H1 (cell line): ENCODE results near the gene KRIT1. TPM values are rescaled to one million over a fixed set of nuclear protein-coding genes. Genes with fewer than 3 reads are reported as not detected.

Experiments
- CTCF ChIA-PET: fragments of 300-600 bp; sonication (Branson Sonifier 250); formaldehyde crosslinking; loops from one replicate; lab custom pipeline; 2021; ENCODE audit not compliant: partially characterized antibody; lab: Charles Lee
- POLR2A ChIA-PET: fragments of 300-600 bp; sonication (Branson Sonifier 250); formaldehyde crosslinking; loops from one replicate; lab custom pipeline; 2021; ENCODE audit warnings: inconsistent platforms; ENCODE audit not compliant: partially characterized antibody; lab: Charles Lee
- DNase-seq, 2 experiments: peaks; one replicate each; pipeline versions ENCODE4 v3.0.0 to v3.0.0-alpha.2; 2010 to 2022; ENCODE audit warnings: low spot score in 2 of 2, low read depth in 1 of 2, mixed read lengths in 1 of 2
- FAIRE-seq: peaks from 2 replicates; lab custom pipeline; 2011; peaks lifted over from hg19 to GRCh38; lab: Jason Lieb, UNC
- H2AFZ ChIP-seq: 2 replicates; pipeline ENCODE4 v1.8.1; 2012; ENCODE audit warnings: low read length, inconsistent platforms
- H2AK5ac ChIP-seq: 2 replicates; pipeline ENCODE4 v1.6.1; 2013; ENCODE audit warnings: low read depth, low read length
- H2BK120ac ChIP-seq: replicated peaks from 2 replicates; pipeline ENCODE3; 2013; ENCODE audit warnings: low read depth, low read length, inconsistent platforms
- H2BK12ac ChIP-seq: 2 replicates; pipeline ENCODE4 v1.6.1; 2013; ENCODE audit warnings: low read depth, low read length
- H2BK15ac ChIP-seq: 2 replicates; pipeline ENCODE4 v1.6.1; 2013; ENCODE audit warnings: low read length
- H2BK20ac ChIP-seq: 2 replicates; pipeline ENCODE4 v1.6.1; 2013; ENCODE audit warnings: low read length
- H2BK5ac ChIP-seq: 2 replicates; pipeline ENCODE4 v1.6.1; 2013; ENCODE audit warnings: low read depth, low read length
- H3K14ac ChIP-seq: 2 replicates; pipeline ENCODE4 v1.6.1; 2013; ENCODE audit warnings: inconsistent platforms; ENCODE audit not compliant: insufficient read length
- H3K18ac ChIP-seq: 2 replicates; pipeline ENCODE4 v1.6.1; 2013; ENCODE audit warnings: low read length; ENCODE audit errors: extremely low read depth
- H3K23ac ChIP-seq: 2 replicates; pipeline ENCODE4 v1.6.1; 2013; ENCODE audit warnings: inconsistent platforms; ENCODE audit not compliant: insufficient read length
- H3K23me2 ChIP-seq: 2 replicates; pipeline ENCODE4 v1.6.1; 2013; ENCODE audit warnings: low read depth, low read length
- H3K27ac ChIP-seq: 2 replicates; pipeline ENCODE4 v1.6.1; 2011; ENCODE audit warnings: low read depth, low read length, inconsistent platforms
- H3K27me3 ChIP-seq, 4 experiments: replicated peaks in 1 of 4; 1 replicate in 1 of 4; 2 replicates in 3 of 4; pipeline versions ENCODE4 v1.6.1 to v1.8.1; 2011 to 2013; ENCODE audit warnings: low read length in 3 of 4, mild to moderate bottlenecking in 3 of 4, inconsistent platforms in 2 of 4, mixed read lengths in 2 of 4, moderate library complexity in 1 of 4; ENCODE audit not compliant: control insufficient read depth in 3 of 4, insufficient read depth in 3 of 4; ENCODE audit errors: extremely low read depth in 1 of 4
- H3K36me3 ChIP-seq, 4 experiments: 2 replicates each; pipeline versions ENCODE4 v1.6.1 to v1.8.1; 2011 to 2013; ENCODE audit warnings: mild to moderate bottlenecking in 4 of 4, low read length in 3 of 4, moderate library complexity in 2 of 4, control low read depth in 1 of 4, inconsistent platforms in 1 of 4; ENCODE audit not compliant: insufficient read depth in 4 of 4, control insufficient read depth in 2 of 4
- H3K4ac ChIP-seq: replicated peaks from 2 replicates; pipeline ENCODE3; 2013; ENCODE audit warnings: low read length, low read depth, mixed read lengths, inconsistent platforms; ENCODE audit not compliant: insufficient read length
- H3K4me1 ChIP-seq, 4 experiments: replicated peaks in 1 of 4; 1 replicate in 1 of 4; 2 replicates in 3 of 4; pipeline versions ENCODE4 v1.6.1 to v1.8.1; 2011 to 2013; ENCODE audit warnings: low read length in 3 of 4, inconsistent platforms in 2 of 4, mixed read lengths in 1 of 4; ENCODE audit not compliant: insufficient read depth in 4 of 4, control insufficient read depth in 3 of 4
- H3K4me2 ChIP-seq, 2 experiments: 2 replicates each; pipeline versions ENCODE4 v1.6.1 to v1.8.1; 2011 to 2013; ENCODE audit warnings: low read depth in 2 of 2, low read length in 2 of 2, control low read depth in 1 of 2, inconsistent platforms in 1 of 2, mild to moderate bottlenecking in 1 of 2; ENCODE audit not compliant: insufficient read depth in 1 of 2
- H3K4me3 ChIP-seq, 4 experiments: fragments of 200-600, 300-600 bp in 1 of 4; sonication (generic), shearing (Covaris generic), sonication (Bioruptor Twin) in 1 of 4; 2 replicates each; pipeline versions ENCODE4 v1.5.1 to v1.8.1; 2011 to 2016; ENCODE audit warnings: low read length in 4 of 4, low read depth in 3 of 4, control low read depth in 2 of 4, inconsistent platforms in 2 of 4, mild to moderate bottlenecking in 2 of 4, mixed read lengths in 1 of 4, moderate library complexity in 1 of 4; ENCODE audit not compliant: insufficient read depth in 2 of 4; ENCODE audit errors: extremely low read depth in 1 of 4
- H3K56ac ChIP-seq: replicated peaks from 2 replicates; pipeline ENCODE3; 2013; ENCODE audit warnings: low read depth, mild to moderate bottlenecking, mixed read lengths, low read length, inconsistent platforms; ENCODE audit not compliant: insufficient read length
- H3K79me1 ChIP-seq: 2 replicates; pipeline ENCODE4 v1.6.1; 2013; ENCODE audit warnings: low read depth, low read length, control low read depth
- H3K79me2 ChIP-seq, 2 experiments: 2 replicates each; pipeline versions ENCODE4 v1.6.1 to v1.8.1; 2012 to 2013; ENCODE audit warnings: low read length in 2 of 2, mild to moderate bottlenecking in 2 of 2, inconsistent platforms in 1 of 2; ENCODE audit not compliant: insufficient read depth in 2 of 2, control insufficient read depth in 1 of 2
- H3K9ac ChIP-seq, 4 experiments: replicated peaks in 1 of 4; 1 replicate in 1 of 4; 2 replicates in 3 of 4; pipeline versions ENCODE4 v1.6.1 to v1.8.1; 2011 to 2013; ENCODE audit warnings: low read depth in 3 of 4, low read length in 3 of 4, control low read depth in 2 of 4, mild to moderate bottlenecking in 2 of 4, moderate library complexity in 2 of 4, inconsistent platforms in 1 of 4; ENCODE audit errors: extremely low read depth in 1 of 4
- H3K9me3 ChIP-seq, 2 experiments: 2 replicates each; pipeline versions ENCODE4 v1.6.1 to v1.8.1; 2012 to 2013; ENCODE audit warnings: mild to moderate bottlenecking in 2 of 2, moderate library complexity in 2 of 2, control low read depth in 1 of 2, inconsistent platforms in 1 of 2, low read depth in 1 of 2, low read length in 1 of 2, mixed read lengths in 1 of 2; ENCODE audit not compliant: insufficient read depth in 2 of 2
- H4K20me1 ChIP-seq, 2 experiments: replicated peaks in 1 of 2; 2 replicates each; pipeline versions ENCODE3 to v1.8.1; 2011 to 2013; ENCODE audit warnings: inconsistent platforms in 2 of 2, low read length in 2 of 2, mild to moderate bottlenecking in 1 of 2; ENCODE audit not compliant: insufficient read depth in 2 of 2, control insufficient read depth in 1 of 2
- H4K5ac ChIP-seq: 2 replicates; pipeline ENCODE4 v1.6.1; 2013; ENCODE audit warnings: low read length, low read depth, mixed read lengths, inconsistent platforms; ENCODE audit not compliant: insufficient read length
- H4K8ac ChIP-seq: 2 replicates; pipeline ENCODE4 v1.8.0; 2013; ENCODE audit warnings: mild to moderate bottlenecking, moderate library complexity, low read length, inconsistent platforms; ENCODE audit not compliant: insufficient read depth; ENCODE audit errors: extremely low read depth
- H4K91ac ChIP-seq: replicated peaks from 2 replicates; pipeline ENCODE3; 2013; ENCODE audit warnings: low read length, mixed read lengths, inconsistent platforms; ENCODE audit not compliant: insufficient read length
- ATF2 ChIP-seq: IDR thresholded peaks from 2 replicates; pipeline ENCODE4 v1.6.1; 2012; ENCODE audit warnings: low read length, inconsistent platforms
- BACH1 ChIP-seq: IDR thresholded peaks from 2 replicates; pipeline ENCODE4 v1.6.1; 2012; ENCODE audit warnings: low read length, improper control_type of control experiment
- CBX5 ChIP-seq: fragments of 300-800, 300-1000 bp; sonication (generic); IDR thresholded peaks from 2 replicates; pipeline ENCODE4 v1.7.1; 2016; ENCODE audit warnings: antibody characterized with exemption, low read length, low read depth
- CHD2 ChIP-seq: IDR thresholded peaks from 2 replicates; pipeline ENCODE4 v1.6.1; 2012; ENCODE audit warnings: low read length, improper control_type of control experiment
- CTBP2 ChIP-seq: IDR thresholded peaks from 2 replicates; pipeline ENCODE4 v1.7.0; 2011; ENCODE audit warnings: borderline replicate concordance, mild to moderate bottlenecking, moderate library complexity, mixed read lengths, low read length; ENCODE audit not compliant: insufficient read depth, insufficient read length
- CTCF ChIP-seq, 3 experiments: IDR thresholded peaks; 1 replicate in 2 of 3; 2 replicates in 1 of 3; pipeline versions ENCODE4 v1.5.1 to v1.6.1; 2011; ENCODE audit warnings: low read length in 3 of 3, mild to moderate bottlenecking in 3 of 3, inconsistent platforms in 2 of 3, low read depth in 1 of 3, moderate library complexity in 1 of 3; ENCODE audit not compliant: insufficient read depth in 1 of 3; ENCODE audit errors: control extremely low read depth in 1 of 3
- GTF2F1 ChIP-seq: IDR thresholded peaks from 2 replicates; pipeline ENCODE4 v1.6.1; 2012; ENCODE audit warnings: low read depth, low read length, improper control_type of control experiment, borderline replicate concordance
- POLR2A ChIP-seq, 2 experiments: IDR thresholded peaks; 1 replicate in 1 of 2; 2 replicates in 1 of 2; pipeline ENCODE4 v1.6.1; 2011; ENCODE audit warnings: low read depth in 2 of 2, low read length in 2 of 2, mild to moderate bottlenecking in 2 of 2; ENCODE audit errors: control extremely low read depth in 1 of 2
- POLR2AphosphoS5 ChIP-seq: IDR thresholded peaks from 2 replicates; pipeline ENCODE4 v1.6.1; 2011; ENCODE audit warnings: low read depth, low read length
- RXRA ChIP-seq: IDR thresholded peaks from 2 replicates; pipeline ENCODE4 v1.6.1; 2011; ENCODE audit warnings: low read depth, mild to moderate bottlenecking, low read length, moderate library complexity; ENCODE audit not compliant: insufficient read depth
- SIRT6 ChIP-seq: IDR thresholded peaks from one replicate; pipeline ENCODE4 v1.7.1; 2012; ENCODE audit warnings: low read length, inconsistent platforms
- WGBS, 2 experiments: shearing (Covaris generic) in 1 of 2; methylation state at CpG; one replicate each; pipeline versions ENCODE4 v1.1.6 to v1.1.7; 2013 to 2015; ENCODE audit warnings: low lambda C conversion rate in 2 of 2, mixed read lengths in 2 of 2, inconsistent platforms in 1 of 2, low coverage in 1 of 2, missing lambda C conversion rate in 1 of 2; ENCODE audit not compliant: insufficient replicate concordance in 2 of 2, insufficient coverage in 1 of 2, insufficient read length in 1 of 2; ENCODE audit errors: extremely low coverage in 1 of 2, missing lambda C conversion rate in 1 of 2; 5-methylcytosine and 5-hydroxymethylcytosine counted together
- polyA plus RNA-seq, 7 experiments: library from polyadenylated mRNA; depleted of rRNA in 3 of 7; stranded (reverse) in 5 of 7; unstranded in 2 of 7; fragments of >200 nt in 5 of 7; fragments of 200-250 nt in 2 of 7; gene quantifications; 1 replicate in 5 of 7; 2 replicates in 1 of 7; 4 replicates in 1 of 7; pipeline versions ENCODE4 v1.2.1 to v1.2.3, GENCODE V29; 2011 to 2013; ENCODE audit warnings: missing spikeins in 2 of 7, mixed read lengths in 2 of 7
- total RNA-seq: library from RNA; stranded (reverse); fragmentation: NEBNext Ultra II Directional; extraction: Animal tissue kit (Norgen Biotek cat#: 25700); gene quantifications from 2 replicates; pipeline ENCODE4 v1.2.1, GENCODE V29; 2021

The KRIT1 gene
- total and polyA plus RNA-seq, 2 of the 8 experiments (the other 6 are each of a cell fraction or from before 2014, with no cell fraction given) = 14.3 to 28.8 TPM

- Histone ChIP-seq H3K9me3 (no peaks in the 10 kb centered on the region), H3K79me1 (peaks cover 5% of the 10 kb centered on the region; the same call in 1 of the 2 replicates), H3K27ac (no peak overlapping the region), H4K91ac (no peak overlapping the region), H4K20me1 (peaks cover 5 to 8% of the 10 kb centered on the region in 2 experiments), H2BK12ac (no peak overlapping the region), H3K36me3 (no peaks in the 10 kb centered on the region), H3K27me3 (no peaks in the 10 kb centered on the region), H2AFZ (no peak overlapping the region), H2BK20ac (no peak overlapping the region), H3K4me2 (no peak overlapping the region), H3K18ac (no peak overlapping the region), H3K14ac (no peak overlapping the region), H2AK5ac (no peak overlapping the region), H4K8ac (no peak overlapping the region), H3K79me2 (peaks cover 6 to 61% of the 10 kb centered on the region in 2 experiments; a peak in 3 of 4 replicates), H3K4ac (no peak overlapping the region), H3K9ac (no peak overlapping the region), H2BK5ac (no peak overlapping the region), H2BK120ac (no peak overlapping the region), H3K56ac (no peak overlapping the region), H3K4me1 (peaks cover 4 to 10% (median 6%) of the 10 kb centered on the region in 4 experiments), H3K23ac (no peak overlapping the region), H2BK15ac (no peak overlapping the region), H3K4me3 (no peak overlapping the region), H3K23me2 (no peaks in the 10 kb centered on the region), H4K5ac (no peak overlapping the region)
- 93% methylated on average over 2 of the region's 2 CpGs; no CpG with 5 or more reads in 1 of the 2 experiments for WGBS, 2 experiments
- ChIA-PET POLR2A (no interaction called here), CTCF (interaction anchor here (1.4 kb wide), 1 partner anchor 171 kb away, joined by 3 read pairs; the partner anchor contains the start of gene GATAD1)
- DNase-seq = no peak
- FAIRE-seq = no peak
- TF ChIP-seq POLR2A (IDR thresholded peaks at IDR 0.05; ENCODE audit: control extremely low read depth in 1 of 2, low read depth in 2 of 2, low read length in 2 of 2) (no peak), GTF2F1 (no peak), CHD2 (no peak), SIRT6 (no peak), ATF2 (no peak), POLR2AphosphoS5 (no peak), RXRA (no peak), CBX5 (no peak), CTCF (IDR thresholded peaks at IDR 0.05; ENCODE audit: control extremely low read depth in 1 of 3, insufficient read depth in 1 of 3, low read depth in 1 of 3, low read length in 3 of 3) (no peak), BACH1 (no peak), CTBP2 (no peak)
Observed at GRCh38 chr7:92276460-92276864, 30.7 kb upstream of the KRIT1 start.
